SH-SY5Y (cell line): Measurements from ENCODE around the gene TMBIM4.

Source experiments
- GATA2 ChIP-seq: IDR thresholded peaks from 2 replicates; pipeline ENCODE4 v1.6.1; 2011; ENCODE audit warnings: mild to moderate bottlenecking, low read depth, low read length
- GATA3 ChIP-seq: IDR thresholded peaks from 2 replicates; pipeline ENCODE4 v1.6.1; 2011; ENCODE audit warnings: low read depth, mild to moderate bottlenecking, low read length, moderate library complexity

GRCh38 chr12:66154776-66155175 lies 15.0 kb downstream of the TMBIM4 start:
- TF ChIP-seq GATA2: no peak
- no peak for TF ChIP-seq GATA3
